ENCODE data around the gene COL26A1. TPM values are rescaled to one million over a fixed set of nuclear protein-coding genes. Genes with fewer than 3 reads are reported as not detected.
"Not testable (repeated sequence)": the region's sequence is repeated elsewhere in the genome, so short reads cannot be mapped to it uniquely, and the experiment has no call there.

Gene COL26A1
- total RNA-seq, 2 experiments from 2014 or later = not detected

- POLR2A ChIA-PET = no interaction called here
- CTCF ChIA-PET = no interaction called here
Measured at GRCh38 chr7:101557421-101557820, 194.7 kb downstream of the COL26A1 start.

- CTCF ChIA-PET = no interaction called here
- POLR2A ChIA-PET = no interaction called here
Measured at GRCh38 chr7:101557978-101558741, 195.5 kb downstream of the COL26A1 start.

DNA sequence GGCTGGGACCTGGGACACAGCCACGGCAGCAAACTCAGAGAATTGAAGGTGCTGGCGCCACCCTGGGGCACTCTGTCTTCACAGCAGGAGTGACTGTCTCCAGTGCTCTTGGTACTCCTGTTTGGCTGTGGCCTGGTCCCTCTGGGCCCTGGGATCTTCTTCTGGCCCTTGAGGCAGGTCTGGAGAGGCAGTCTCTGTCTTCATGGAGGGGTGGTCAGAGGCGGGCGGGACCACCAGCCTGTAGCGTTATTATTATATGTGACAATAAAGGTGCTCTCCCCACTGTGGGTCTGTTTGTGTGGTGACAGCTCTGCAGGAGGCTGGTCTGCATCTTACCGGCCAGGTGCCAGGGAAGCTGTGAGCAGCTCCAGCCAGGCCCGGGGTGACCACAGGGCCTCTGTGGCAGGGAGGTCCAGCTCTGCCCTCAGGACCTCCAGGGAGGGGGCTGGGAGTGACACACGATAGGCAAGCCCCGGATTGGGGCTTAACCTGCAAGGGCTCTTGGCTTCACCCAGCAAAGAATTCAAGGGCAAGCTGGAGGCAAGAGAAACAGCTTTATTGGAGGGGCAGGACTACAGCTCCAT, 196.2 kb downstream of the COL26A1 start:
- POLR2A ChIA-PET = no interaction called here
- CTCF ChIA-PET = interaction anchor here (0.9 kb wide), 1 partner anchor 16 kb away, joined by 4 read pairs; no protein-coding TSS in a partner anchor

DNA sequence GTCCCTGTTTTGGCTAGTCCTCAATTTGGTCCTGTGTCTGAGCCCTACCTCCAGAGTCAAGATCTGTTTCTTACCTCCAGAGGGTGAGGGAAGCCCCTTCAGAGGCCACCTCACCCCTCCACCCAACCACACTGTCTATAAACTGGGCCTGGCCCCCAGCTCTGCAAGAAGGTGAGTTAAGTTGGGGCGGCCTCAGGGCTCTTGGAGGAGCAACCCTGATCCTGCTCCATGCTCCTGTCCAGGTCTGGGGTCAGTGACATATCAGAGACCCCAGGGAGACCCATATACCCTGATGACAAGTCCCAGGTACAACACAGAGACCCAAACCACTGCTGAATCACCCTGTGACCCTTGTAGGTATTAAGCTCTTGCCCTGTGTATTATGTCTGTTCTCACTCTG, 196.9 kb downstream of the COL26A1 start:
- CTCF ChIA-PET = interaction anchor here (0.9 kb wide), 1 partner anchor 16 kb away, joined by 4 read pairs; no protein-coding TSS in a partner anchor

DNA sequence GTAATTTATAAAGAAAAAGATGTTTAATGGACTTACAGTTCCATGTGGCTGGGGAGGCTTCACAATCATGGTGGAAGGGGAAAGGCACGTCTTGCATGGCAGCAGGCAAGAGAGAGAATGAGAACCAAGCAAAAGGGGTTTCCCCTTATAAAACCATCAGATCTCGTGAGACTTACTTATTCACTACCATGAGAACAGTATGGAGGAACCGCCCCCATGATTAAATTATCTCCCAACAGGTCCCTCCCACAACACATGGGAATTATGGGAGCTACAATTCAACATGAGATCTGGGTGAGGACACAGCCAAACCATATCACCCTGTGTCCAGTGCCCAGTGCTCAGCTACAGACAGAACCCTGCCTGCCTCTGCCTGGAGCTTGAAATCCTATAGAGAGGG, 197.3 kb downstream of the COL26A1 start:
- POLR2A ChIA-PET, CTCF ChIA-PET: not testable (repeated sequence)

More for the DNA sequence above, 196.9 kb downstream of the COL26A1 start:
- POLR2A ChIA-PET = no interaction called here

DNA sequence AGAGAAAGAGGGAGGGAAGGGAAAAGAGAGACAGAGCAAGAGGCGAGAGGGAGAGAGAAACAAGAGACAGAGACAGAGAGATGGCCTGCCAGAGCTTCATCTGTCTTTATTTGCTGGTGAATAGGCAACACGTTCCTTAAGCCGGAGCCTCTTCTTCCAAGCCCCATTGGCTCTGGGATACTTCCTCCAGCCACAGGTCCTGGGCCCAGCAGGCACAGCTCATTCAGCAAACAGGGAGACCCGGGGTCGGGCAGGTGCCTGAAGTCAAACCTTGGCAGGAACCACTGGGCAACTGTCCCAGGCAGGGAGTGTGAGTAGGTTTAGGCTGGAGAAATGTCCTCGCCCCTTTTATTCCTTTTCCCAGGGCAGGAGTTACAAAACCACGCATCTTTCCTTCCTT, 198.2 kb downstream of the COL26A1 start:
- CTCF ChIA-PET = no interaction called here

DNA sequence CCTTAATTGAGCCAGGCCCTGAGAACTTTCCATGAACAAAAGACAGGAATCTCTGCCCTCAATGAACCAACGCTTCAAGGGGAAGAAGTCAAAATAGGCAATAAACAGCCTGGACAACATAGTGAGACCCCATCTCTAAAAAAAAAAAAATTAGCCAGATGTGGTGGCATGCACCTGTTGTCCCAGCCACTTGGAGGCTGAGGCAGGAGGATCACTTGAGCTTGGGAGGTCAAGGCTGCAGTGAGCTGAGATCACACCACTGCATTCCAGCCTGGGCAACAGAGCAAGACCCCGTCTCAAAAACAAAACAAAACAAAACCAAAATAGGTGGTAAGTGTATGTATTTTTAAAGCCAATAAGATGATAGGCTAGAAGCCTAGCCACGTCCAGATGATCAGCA, 198.6 kb downstream of the COL26A1 start:
- POLR2A ChIA-PET, CTCF ChIA-PET: not testable (repeated sequence)

More for the DNA sequence above, 198.2 kb downstream of the COL26A1 start:
- POLR2A ChIA-PET = no interaction called here

GRCh38 chr7:101562531-101563197, 200.0 kb downstream of the COL26A1 start:
- ChIA-PET POLR2A (no interaction called here), CTCF (no interaction called here)

- POLR2A ChIA-PET = no interaction called here
- CTCF ChIA-PET = no interaction called here
Measured at GRCh38 chr7:101563198-101563901, 200.7 kb downstream of the COL26A1 start.

DNA sequence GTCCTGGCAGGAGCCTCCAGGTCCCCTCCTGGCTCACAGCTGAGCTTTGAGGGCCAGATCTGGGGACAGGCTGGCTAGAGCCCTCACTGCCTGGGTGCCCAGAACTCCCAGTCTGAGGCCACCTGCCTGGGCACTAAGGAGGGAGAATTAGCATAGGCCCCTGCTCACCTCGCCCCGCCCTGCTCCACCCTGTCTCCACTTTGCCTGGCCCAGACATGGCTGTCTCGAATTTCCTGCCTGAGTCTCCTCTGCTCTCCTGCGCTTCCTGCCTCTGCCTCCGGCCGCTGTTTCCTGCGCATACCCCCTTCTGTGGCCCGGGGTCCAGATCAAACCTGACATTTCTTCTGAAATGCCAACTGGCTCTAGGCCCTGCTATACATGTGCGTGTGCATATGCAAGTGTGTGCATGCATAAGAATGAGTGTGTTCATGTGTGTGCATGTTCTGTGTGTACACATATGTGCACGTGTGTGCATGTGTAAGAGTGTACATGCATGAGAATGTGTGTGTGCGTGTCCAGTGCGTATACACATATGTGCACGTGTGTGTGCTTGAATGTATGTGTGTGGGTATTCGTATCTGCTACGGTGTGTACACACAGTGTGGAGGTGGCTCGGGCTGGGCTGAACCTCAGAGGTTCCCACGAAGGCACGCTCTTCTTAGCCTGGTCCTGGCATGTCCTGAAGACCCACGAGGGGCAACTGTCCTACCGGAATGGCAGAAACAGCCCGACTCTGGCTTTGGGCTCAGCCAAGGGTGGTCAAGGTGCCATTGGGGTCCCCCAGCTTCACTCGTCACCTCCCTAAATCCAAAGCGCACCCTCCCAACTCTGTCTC, 201.5 kb downstream of the COL26A1 start:
- CTCF ChIA-PET = no interaction called here
- POLR2A ChIA-PET = no interaction called here

- CTCF ChIA-PET = no interaction called here
- POLR2A ChIA-PET = no interaction called here
Measured at GRCh38 chr7:101564778-101565211, 202.1 kb downstream of the COL26A1 start.

- CTCF ChIA-PET = no interaction called here
- POLR2A ChIA-PET = no interaction called here
Measured at GRCh38 chr7:101565601-101566209, 203.0 kb downstream of the COL26A1 start.

GRCh38 chr7:101567230-101567629, 204.6 kb downstream of the COL26A1 start:
- POLR2A ChIA-PET = no interaction called here
- CTCF ChIA-PET = no interaction called here

DNA sequence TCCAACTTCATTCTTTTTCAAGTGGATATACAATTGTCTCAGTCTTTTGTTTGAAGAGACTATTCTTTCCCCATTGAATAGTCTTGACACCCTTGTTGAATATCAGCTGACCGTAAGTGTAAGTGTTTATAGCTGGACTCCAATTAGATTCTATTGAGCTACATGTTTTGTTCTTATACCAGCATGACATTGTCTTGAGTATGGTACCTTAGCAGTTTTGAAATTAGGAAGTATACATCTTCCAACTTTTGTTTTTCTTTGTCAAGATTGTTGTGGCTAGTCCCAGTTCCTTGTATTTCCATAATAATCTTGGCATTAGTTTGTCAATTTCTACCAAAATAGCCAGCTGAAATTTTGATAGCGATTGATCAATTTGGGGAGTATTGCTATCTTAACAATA, 209.5 kb downstream of the COL26A1 start:
- ChIA-PET CTCF (no interaction called here), POLR2A (no interaction called here)

GRCh38 chr7:101575168-101575567, 212.5 kb downstream of the COL26A1 start:
- ChIA-PET CTCF (interaction anchor here (0.6 kb wide), 1 partner anchor 263 kb away, joined by 3 read pairs; no protein-coding TSS in a partner anchor), POLR2A (no interaction called here)

- ChIA-PET POLR2A (no interaction called here), CTCF (no interaction called here)
Measured at GRCh38 chr7:101575721-101576120, 213.0 kb downstream of the COL26A1 start.

DNA sequence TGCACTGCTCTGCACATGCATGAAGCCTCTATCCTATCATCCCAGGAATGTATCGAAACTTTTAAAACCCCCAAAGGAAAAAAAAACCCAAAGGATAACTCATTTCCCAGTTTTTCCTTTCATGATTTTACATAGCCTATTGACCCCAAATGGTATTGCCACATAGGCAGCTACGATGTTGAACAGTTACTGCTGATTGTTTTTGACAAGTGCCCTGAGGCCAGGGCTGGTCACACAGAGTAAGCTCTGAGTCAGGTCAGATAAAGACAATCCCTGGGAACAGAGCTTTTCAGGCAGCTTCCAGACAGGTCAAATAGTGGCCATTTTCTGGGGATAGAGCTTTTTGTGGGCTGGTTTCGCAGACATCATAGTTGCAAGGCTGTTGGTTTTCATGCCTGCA, 214.3 kb downstream of the COL26A1 start:
- ChIA-PET CTCF (interaction anchor here (0.6 kb wide), 1 partner anchor 683 kb away, joined by 3 read pairs; no protein-coding TSS in a partner anchor), POLR2A (no interaction called here)

- ChIA-PET CTCF (no interaction called here), POLR2A (no interaction called here)
Measured at GRCh38 chr7:101578552-101578951, 215.9 kb downstream of the COL26A1 start.

DNA sequence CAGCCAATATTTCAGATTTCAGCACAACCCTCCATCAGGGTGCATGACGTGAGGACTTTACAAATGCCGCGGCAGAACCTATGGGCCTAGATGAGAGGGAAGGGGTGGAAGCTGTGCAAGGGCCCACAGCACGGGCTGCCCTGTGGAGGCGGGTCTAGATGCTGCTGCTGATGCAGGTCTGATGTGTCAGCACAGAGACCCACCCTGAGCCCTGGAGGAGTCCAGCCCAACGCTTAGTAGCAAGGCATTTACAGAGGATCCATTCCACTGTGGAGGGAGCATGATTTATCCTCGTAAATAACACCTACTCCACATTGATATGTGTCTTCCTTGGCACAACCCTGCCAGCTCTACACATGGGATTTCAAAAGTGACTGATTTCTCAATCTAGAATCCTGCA, 217.9 kb downstream of the COL26A1 start:
- CTCF ChIA-PET = no interaction called here
- POLR2A ChIA-PET = no interaction called here

Measured in activated CD8-positive, alpha-beta memory T cell treated with anti-CD3 and anti-CD28 coated beads for 36 hours (primary cell).